ENCODE measurements around the gene ARID4B. TPM values are rescaled to one million over a fixed set of nuclear protein-coding genes. Genes with fewer than 3 reads are reported as not detected.
"Not testable (repeated sequence)": the region's sequence is repeated elsewhere in the genome, so short reads cannot be mapped to it uniquely, and the experiment has no call there.

The ARID4B gene
- total RNA-seq, 4 donors from 2014 or later, result 26.7 to 49.2 (median 39.1) TPM

GRCh38 chr1:235287208-235287882, 40.6 kb downstream of the ARID4B start:
- 76 to 92% methylated on average over 4 of the region's 4 CpGs for WGBS, 2 donors (ENCODE audit: low coverage in 1 of 2)
- no peaks in the 10 kb centered on the region for H3K9me3 ChIP-seq
- H3K4me3 ChIP-seq, result no peak overlapping the region
- no peak for TF ChIP-seq EP300 (IDR thresholded peaks at IDR 0.05)
- TF ChIP-seq POLR2A (IDR thresholded peaks at IDR 0.05), result no peak
- H3K27ac ChIP-seq, result no peak overlapping the region
- H3K36me3 ChIP-seq, result no peaks in the 10 kb centered on the region
- H3K27me3 ChIP-seq, result no peaks in the 10 kb centered on the region
- ATAC-seq, result no peak
- H3K4me1 ChIP-seq, result peaks cover 0 to 75% (median 3%) of the 10 kb centered on the region in 3 donors

- Histone ChIP-seq H3K4me1 (peaks cover 0 to 69% (median 3%) of the 10 kb centered on the region in 3 donors), H3K27ac (no peak overlapping the region), H3K27me3 (no peaks in the 10 kb centered on the region), H3K36me3 (no peaks in the 10 kb centered on the region), H3K9me3 (no peaks in the 10 kb centered on the region), H3K4me3 (no peak overlapping the region)
- WGBS, 2 donors (ENCODE audit: low coverage in 1 of 2), result 100% methylated on average over 1 of the region's 1 CpG; no CpG with 5 or more reads in 1 of the 2 donors
- ATAC-seq, result no peak
- TF ChIP-seq EP300 (IDR thresholded peaks at IDR 0.05), result no peak
- no peak for TF ChIP-seq POLR2AphosphoS5 (IDR thresholded peaks at IDR 0.05)
- TF ChIP-seq CTCF (IDR thresholded peaks at IDR 0.05), result no peak
These were observed 41.3 kb downstream of the ARID4B start for GRCh38 chr1:235286667-235287066.

- Histone ChIP-seq H3K4me1 (peaks cover 0 to 59% (median 3%) of the 10 kb centered on the region in 3 donors), H3K36me3 (no peaks in the 10 kb centered on the region), H3K27me3 (no peaks in the 10 kb centered on the region), H3K27ac (no peak overlapping the region), H3K4me3 (no peak overlapping the region), H3K9me3 (no peaks in the 10 kb centered on the region)
- no peak for ATAC-seq
- no peak for TF ChIP-seq EP300 (IDR thresholded peaks at IDR 0.05)
- no peak for TF ChIP-seq CTCF (IDR thresholded peaks at IDR 0.05)
- no peak for TF ChIP-seq POLR2A (IDR thresholded peaks at IDR 0.05)
- TF ChIP-seq POLR2AphosphoS5 (IDR thresholded peaks at IDR 0.05), result no peak
- WGBS, 2 donors (ENCODE audit: low coverage in 1 of 2), result 30 to 68% methylated on average over 1 to 2 of the region's 6 CpGs
These were observed 43.7 kb downstream of the ARID4B start for GRCh38 chr1:235284231-235284769.

GRCh38 chr1:235283636-235284035, 44.3 kb downstream of the ARID4B start:
- ATAC-seq, H3K9me3 ChIP-seq, H3K27ac ChIP-seq, H3K27me3 ChIP-seq, H3K36me3 ChIP-seq, H3K4me3 ChIP-seq: not testable (repeated sequence)
- 92 to 96% methylated on average over 7 to 12 of the region's 13 CpGs for WGBS, 2 donors (ENCODE audit: low coverage in 1 of 2)
- H3K4me1 ChIP-seq, result peaks cover 0 to 58% (median 0%) of the 10 kb centered on the region in 3 donors

GRCh38 chr1:235280467-235280866, 47.5 kb downstream of the ARID4B start:
- Histone ChIP-seq H3K4me3 (no peak overlapping the region), H3K27me3 (no peaks in the 10 kb centered on the region), H3K36me3 (no peaks in the 10 kb centered on the region), H3K9me3 (no peaks in the 10 kb centered on the region), H3K27ac (no peak overlapping the region), H3K4me1 (peaks cover 0 to 38% (median under 1%) of the 10 kb centered on the region in 3 donors)
- ATAC-seq, result no peak
- TF ChIP-seq POLR2A (IDR thresholded peaks at IDR 0.05) (no peak), POLR2AphosphoS5 (IDR thresholded peaks at IDR 0.05) (no peak), CTCF (IDR thresholded peaks at IDR 0.05) (no peak), EP300 (IDR thresholded peaks at IDR 0.05) (no peak)
- 95 to 100% methylated on average over 1 to 4 of the region's 15 CpGs for WGBS, 2 donors (ENCODE audit: low coverage in 1 of 2)

GRCh38 chr1:235279694-235280093, 48.3 kb downstream of the ARID4B start:
- Histone ChIP-seq H3K9me3 (no peaks in the 10 kb centered on the region), H3K27me3 (no peaks in the 10 kb centered on the region), H3K36me3 (no peaks in the 10 kb centered on the region), H3K4me1 (peaks cover 3 to 41% (median 7%) of the 10 kb centered on the region in 3 donors), H3K27ac (no peak overlapping the region), H3K4me3 (no peak overlapping the region)
- TF ChIP-seq CTCF (IDR thresholded peaks at IDR 0.05) (no peak), EP300 (IDR thresholded peaks at IDR 0.05) (no peak), POLR2A (IDR thresholded peaks at IDR 0.05) (no peak), POLR2AphosphoS5 (IDR thresholded peaks at IDR 0.05) (no peak)
- no peak for ATAC-seq
- WGBS, 2 donors (ENCODE audit: low coverage in 1 of 2), result 84 to 85% methylated on average over 5 of the region's 5 CpGs

Measured in gastroesophageal sphincter (tissue), 4 donors.